Kidney tubule cell (primary cell): ENCODE data around the gene L3MBTL4.

Source experiments
- DNase-seq: peaks from one replicate; pipeline ENCODE4 v3.0.0-alpha.2; 2018; ENCODE audit warnings: low spot score

Gene L3MBTL4

GRCh38 chr18:5986257-5986931, 428.3 kb downstream of the L3MBTL4 start:
- DNase-seq = no peak

DNA sequence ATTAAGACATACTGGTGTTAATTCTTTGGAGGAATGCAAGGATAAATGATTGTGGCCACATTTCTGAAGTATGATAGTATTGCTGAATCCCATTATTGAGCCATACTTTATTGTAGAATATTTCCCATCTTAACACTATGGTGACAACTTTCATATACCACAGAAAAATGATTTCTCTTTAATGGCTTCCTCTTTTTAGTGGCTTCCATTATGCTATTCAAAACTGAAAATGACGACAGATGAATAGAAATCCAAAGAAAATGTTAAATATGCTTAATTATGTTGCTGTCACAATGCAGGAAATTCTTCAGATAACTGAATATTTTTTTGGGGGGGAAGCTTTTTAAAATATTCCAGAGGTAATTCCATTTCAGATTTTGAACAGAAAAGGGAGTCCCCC, 430.5 kb downstream of the L3MBTL4 start:
- DNase-seq = no peak

- no peak for DNase-seq
Observed at GRCh38 chr18:5983488-5983887, 431.2 kb downstream of the L3MBTL4 start.

DNA sequence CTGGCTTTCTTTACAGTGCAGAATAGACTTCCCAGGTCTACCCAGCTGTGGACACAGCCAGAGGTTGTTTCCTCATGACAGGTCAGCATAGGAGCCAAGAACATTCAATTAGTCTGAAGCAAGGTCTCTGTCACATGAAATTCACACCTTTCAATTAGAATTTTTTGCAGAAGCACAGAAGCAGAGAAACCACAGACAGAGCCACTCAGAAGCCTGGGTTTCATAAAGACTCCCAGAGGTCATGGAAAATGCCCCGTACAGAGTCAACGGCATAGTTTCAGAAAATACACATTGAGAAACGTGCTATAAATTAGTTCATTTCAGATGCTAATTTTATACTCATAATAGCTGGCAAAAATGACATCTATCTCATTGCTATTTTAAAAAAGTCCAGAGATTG, 432.4 kb downstream of the L3MBTL4 start:
- no peak for DNase-seq

DNA sequence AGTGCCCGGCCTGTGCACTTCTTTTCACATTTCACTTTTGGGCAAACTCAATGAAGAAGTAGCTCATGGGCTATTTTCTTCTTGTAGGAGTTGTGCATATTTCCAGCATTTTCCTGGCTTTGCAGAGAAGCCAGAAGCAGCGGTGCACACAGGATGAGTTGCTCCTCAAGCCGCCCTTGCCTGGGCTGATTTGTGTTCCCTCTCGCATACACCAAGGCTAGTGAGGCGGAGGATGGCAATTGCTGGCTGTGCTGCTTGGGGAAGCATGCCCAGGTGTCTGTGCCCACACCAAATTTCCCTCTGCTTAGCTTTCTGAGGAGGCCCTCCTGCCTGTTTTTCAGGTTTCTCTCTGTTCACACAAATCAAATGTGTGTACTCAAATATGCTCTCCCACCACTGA, 434.0 kb downstream of the L3MBTL4 start:
- no peak for DNase-seq

DNA sequence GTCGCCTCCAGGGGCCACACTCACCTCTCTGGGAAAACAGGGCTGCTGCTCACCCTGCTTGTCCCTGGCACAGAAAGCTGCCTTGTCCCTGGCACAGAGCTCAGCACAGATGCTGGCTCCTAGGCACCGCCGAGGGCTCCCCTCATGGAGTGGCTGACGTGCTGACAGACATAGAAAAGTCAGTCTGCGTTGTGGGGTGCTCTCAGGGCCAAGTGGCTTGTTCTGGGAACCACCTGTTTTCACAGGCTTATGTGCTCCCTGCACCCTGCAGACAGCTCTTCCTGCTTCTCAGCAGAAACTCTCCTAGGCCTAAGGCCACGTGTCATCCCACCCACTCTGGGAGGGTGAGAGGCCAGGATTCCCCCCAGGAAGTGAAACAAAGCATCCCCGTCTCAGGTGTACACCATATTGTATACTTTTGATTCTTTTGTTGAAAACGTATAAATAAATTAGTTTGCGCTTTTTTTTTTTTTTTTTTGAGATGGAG, 434.7 kb downstream of the L3MBTL4 start:
- DNase-seq = no peak

- no peak for DNase-seq
Observed at GRCh38 chr18:5979176-5979888, 435.4 kb downstream of the L3MBTL4 start.

DNA sequence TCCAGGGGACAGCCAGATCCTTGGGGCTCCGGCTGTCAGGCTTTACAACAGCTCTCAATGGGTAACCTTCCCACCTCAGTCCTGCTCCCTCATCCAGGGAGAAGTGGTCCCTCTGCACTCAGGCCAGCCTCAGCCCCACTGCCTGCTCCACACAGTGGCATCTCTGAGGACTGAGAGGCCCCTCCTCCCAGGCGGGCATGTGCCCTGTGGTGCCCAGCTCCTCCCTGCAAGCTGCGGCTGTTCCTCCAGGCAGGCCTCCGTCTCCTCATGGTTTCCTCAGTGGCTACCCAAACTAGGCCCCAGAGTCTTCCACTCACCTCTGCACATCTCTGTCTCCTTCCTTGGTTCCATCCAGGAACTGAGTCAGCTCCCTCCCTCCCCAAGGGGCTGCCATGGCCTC, 437.7 kb downstream of the L3MBTL4 start:
- no peak for DNase-seq

- DNase-seq = peak; percentile 70
Observed at GRCh38 chr18:5975111-5976002, 439.4 kb downstream of the L3MBTL4 start.

DNA sequence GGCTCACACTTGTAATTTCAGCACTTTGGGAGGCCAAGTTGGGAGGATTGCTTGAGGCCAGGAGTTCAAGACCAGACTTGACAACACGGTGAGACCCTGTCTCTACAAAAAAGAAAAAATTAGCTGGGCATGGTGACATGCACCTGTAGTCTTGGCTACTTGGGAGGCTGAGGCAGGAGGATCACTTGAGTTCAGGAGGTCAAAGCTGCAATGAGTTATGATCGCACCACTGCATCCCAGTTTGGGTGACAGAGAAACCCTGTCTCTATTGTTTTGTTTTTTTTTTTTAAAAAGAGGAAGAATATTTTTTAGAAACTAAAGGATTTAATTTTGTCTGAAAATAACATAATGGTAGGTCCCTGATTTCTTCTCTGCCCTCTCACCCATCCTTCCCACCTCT, 440.0 kb downstream of the L3MBTL4 start:
- DNase-seq = no peak

DNA sequence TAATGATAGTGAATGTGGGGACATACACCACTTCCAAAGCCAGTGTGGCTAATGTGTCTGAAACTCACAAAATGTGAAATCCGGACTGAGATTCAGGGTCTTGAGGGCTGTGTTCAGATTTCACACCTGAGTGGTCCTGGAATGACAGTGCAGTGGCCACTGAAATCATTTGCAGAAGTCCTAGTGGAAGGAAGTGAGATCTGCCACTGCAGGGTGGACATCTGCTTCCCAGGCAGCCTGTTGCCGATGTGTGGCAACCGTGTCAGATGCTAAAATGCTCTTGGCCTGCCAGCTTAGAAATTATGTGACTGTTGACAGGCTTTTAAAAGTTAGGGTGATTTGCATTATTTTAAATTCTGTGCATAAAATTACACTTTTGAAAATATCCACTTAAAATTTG, 441.6 kb downstream of the L3MBTL4 start:
- DNase-seq = no peak

DNA sequence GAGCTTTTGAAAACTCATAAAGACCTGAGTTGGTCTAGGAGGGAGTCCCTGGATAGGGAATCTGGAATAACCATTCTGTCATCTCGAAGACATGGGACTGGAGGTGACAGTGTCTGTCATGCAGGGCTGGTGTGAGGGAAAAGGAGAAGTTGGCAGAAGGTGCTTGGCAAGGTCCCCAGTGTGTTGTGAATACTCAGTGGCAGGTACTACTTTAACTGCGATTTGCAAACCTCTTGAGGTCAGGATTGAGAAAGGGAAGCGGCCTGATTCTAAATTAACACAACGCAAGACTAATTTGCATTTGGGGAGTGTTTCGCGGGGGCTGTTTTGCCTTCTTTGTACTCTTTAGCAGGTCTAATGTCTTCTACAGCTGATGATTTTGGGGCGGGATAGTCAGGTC, 442.4 kb downstream of the L3MBTL4 start:
- DNase-seq = no peak

GRCh38 chr18:5969989-5970403, 444.7 kb downstream of the L3MBTL4 start:
- no peak for DNase-seq

DNA sequence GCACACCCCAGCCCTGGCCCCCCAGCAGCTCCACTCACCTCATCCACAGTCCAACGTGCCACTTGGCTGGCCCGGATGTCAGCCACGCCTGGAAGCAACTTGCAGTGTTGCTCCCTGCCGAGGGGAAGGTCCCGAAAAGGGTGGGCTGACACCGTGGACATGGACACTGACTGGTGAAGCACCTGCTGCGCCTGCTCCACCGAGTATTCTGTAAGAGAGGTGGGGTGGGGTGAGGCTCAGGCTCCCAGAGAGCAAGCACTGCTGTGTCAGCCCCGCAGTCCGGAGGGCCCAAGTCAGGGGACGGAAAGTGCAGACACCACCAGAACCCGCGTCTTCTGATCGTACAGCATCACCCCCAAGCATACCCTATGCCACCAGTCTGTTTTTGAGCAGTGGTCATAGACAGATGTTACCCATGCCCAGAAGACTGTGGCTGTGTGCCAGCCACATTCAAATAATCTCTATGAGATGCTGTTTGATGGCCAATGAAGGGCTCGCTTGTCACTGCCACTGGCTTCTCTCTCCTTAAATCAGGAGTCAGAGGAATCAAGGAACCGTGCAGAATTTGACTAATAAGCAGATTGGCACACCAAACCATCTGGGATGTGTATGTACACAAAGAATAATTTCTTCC, 445.2 kb downstream of the L3MBTL4 start:
- no peak for DNase-seq

- DNase-seq = no peak
Observed at GRCh38 chr18:5967666-5968065, 447.0 kb downstream of the L3MBTL4 start.

DNA sequence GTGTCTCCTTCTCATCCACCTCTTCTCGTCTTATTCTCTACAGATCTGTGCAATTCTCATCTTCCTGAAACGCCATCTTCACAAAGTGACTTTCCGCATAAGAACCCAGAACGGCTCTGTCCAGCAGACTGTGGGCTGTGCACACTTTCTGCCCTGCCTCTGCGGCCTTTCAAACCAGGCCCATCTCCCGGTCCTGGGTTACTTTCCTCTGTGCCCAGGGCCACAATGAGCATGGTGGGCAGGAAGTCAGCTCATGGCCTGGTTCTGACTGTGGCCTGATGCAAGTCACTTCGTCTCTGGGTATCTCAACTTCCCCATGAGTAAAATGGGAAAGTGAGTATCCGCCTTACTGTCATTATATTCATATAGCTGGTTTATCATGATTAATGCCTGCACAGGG, 447.7 kb downstream of the L3MBTL4 start:
- no peak for DNase-seq

DNA sequence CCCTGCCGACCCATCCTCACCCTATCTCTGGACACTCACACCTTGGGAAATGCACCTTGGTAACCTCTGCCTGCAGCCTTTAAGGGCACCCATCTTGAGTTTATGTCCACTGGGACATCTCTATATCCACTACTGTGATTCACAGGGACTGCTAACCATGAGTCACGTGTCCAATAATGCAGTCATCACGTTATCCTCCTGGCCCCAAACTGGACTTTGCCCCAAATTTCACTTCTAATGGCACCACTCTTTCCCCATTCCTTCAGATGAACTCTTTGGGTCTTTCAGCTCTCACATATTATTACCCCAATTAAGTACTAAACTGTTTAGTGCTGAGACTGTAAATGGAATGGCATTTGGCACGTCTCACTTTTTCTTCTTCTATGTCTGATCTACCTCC, 448.2 kb downstream of the L3MBTL4 start:
- DNase-seq = peak; percentile 28

GRCh38 chr18:5964996-5965395, 449.7 kb downstream of the L3MBTL4 start:
- DNase-seq = no peak

GRCh38 chr18:5964596-5964995, 450.1 kb downstream of the L3MBTL4 start:
- no peak for DNase-seq

GRCh38 chr18:5964108-5964507, 450.6 kb downstream of the L3MBTL4 start:
- DNase-seq = no peak

DNA sequence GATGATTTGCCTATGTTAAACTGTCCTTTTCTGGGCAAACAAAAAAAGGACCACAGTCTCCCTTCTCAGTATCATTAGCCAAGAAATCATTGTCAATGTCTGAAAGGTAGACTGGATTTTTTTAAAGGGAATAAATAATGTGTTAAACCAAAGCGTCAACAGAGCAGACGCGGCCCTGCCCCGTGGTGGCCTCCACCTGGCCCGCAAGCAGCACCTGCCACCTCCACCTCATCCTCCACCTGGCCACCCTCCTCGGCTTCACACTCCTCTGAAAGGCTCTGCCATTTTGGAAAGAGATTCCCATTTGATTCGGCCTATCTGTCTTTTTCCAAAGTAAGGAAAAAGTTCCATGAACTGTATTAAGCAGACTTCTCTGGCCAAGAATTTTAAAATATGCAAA, 451.4 kb downstream of the L3MBTL4 start:
- no peak for DNase-seq

DNA sequence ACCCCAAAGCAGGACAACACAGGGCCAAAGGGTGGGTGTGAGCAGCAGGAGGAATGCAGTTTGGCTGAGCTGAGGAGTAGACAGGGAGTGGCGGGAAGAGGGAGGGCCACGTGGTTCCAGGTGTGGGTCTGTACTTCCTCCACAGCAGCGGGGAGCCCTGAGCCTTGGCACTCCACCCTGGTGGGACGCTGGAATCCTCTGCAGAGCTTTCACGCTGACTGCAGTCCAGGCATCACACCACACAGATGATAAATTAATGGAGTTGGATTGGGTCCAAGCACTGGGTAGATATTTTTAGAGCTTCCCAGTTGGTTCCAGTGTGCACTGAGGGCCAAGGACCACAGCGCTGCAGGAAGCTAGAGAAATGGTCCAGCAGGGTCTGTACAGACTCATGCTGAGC, 452.3 kb downstream of the L3MBTL4 start:
- peak; percentile 12 for DNase-seq
